IMR-90 (cell line): ENCODE measurements around the gene PLCG2. TPM values are rescaled to one million over a fixed set of nuclear protein-coding genes. Genes with fewer than 3 reads are reported as not detected.

Source experiments
- ATAC-seq: fragments of 200-7000 bp; cut with Tn5 transposase; 2 replicates; pipeline ENCODE4 v1.9.1; 2020; ENCODE audit warnings: low read depth, mild to moderate bottlenecking, moderate library complexity
- BruUV-seq: library from RNA; stranded (reverse); fragments of 400-500 nt; replicated peaks from 2 replicates; lab custom pipeline; 2021; lab: Mats Ljungman, UMichigan
- CTCF ChIA-PET: fragments of 300-600 bp; formaldehyde crosslinking; extraction: SDS; loops from one replicate; lab custom pipeline; 2021; ENCODE audit warnings: antibody characterized with exemption; lab: Yijun Ruan, JAX
- POLR2A ChIA-PET: fragments of 300-600 bp; sonication (Branson Sonifier 250); formaldehyde crosslinking; loops from one replicate; lab custom pipeline; 2022; ENCODE audit warnings: antibody characterized with exemption; ENCODE audit not compliant: unreplicated experiment; lab: Charles Lee
- DNase-seq: peaks from one replicate; pipeline ENCODE4 v3.0.0; 2013
- H2AFZ ChIP-seq: replicated peaks from 2 replicates; pipeline ENCODE3; 2013; ENCODE audit warnings: low read length, mild to moderate bottlenecking; ENCODE audit not compliant: poor library complexity
- H2AK5ac ChIP-seq: 2 replicates; pipeline ENCODE4 v1.6.1; 2013; ENCODE audit warnings: low read depth, low read length, inconsistent platforms
- H2AK9ac ChIP-seq: replicated peaks from 2 replicates; pipeline ENCODE3; 2013; ENCODE audit warnings: mild to moderate bottlenecking, low read depth, low read length, moderate library complexity; ENCODE audit not compliant: poor library complexity
- H2BK120ac ChIP-seq: 2 replicates; pipeline ENCODE4 v1.6.1; 2013; ENCODE audit warnings: low read depth, low read length, inconsistent platforms
- H2BK15ac ChIP-seq: 3 replicates; pipeline ENCODE4 v1.6.1; 2013; ENCODE audit warnings: low read depth, low read length, inconsistent platforms
- H2BK20ac ChIP-seq: 2 replicates; pipeline ENCODE4 v1.6.1; 2013; ENCODE audit warnings: low read depth, mild to moderate bottlenecking, inconsistent platforms, low read length, moderate library complexity
- H2BK5ac ChIP-seq: 2 replicates; pipeline ENCODE4 v1.6.1; 2013; ENCODE audit warnings: mild to moderate bottlenecking, low read depth, low read length, inconsistent platforms; ENCODE audit not compliant: poor library complexity, severe bottlenecking
- H3K14ac ChIP-seq: replicated peaks from 2 replicates; pipeline ENCODE4 v1.6.1; 2013; ENCODE audit warnings: low read depth, low read length, inconsistent platforms
- H3K18ac ChIP-seq: 2 replicates; pipeline ENCODE4 v1.6.1; 2013; ENCODE audit warnings: low read depth, low read length, control low read depth
- H3K23ac ChIP-seq: 2 replicates; pipeline ENCODE4 v1.6.1; 2013; ENCODE audit warnings: low read depth, low read length, inconsistent platforms
- H3K27ac ChIP-seq: 2 replicates; pipeline ENCODE4 v1.5.1; 2013; ENCODE audit warnings: mild to moderate bottlenecking, control low read depth, low read length; ENCODE audit not compliant: insufficient read depth
- H3K27me3 ChIP-seq: 2 replicates; pipeline ENCODE4 v1.6.1; 2013; ENCODE audit warnings: low read length; ENCODE audit not compliant: control insufficient read depth, insufficient read depth
- H3K36me3 ChIP-seq: 2 replicates; pipeline ENCODE4 v1.6.1; 2013; ENCODE audit warnings: low read length, mixed read lengths; ENCODE audit not compliant: control insufficient read depth, insufficient read depth
- H3K4ac ChIP-seq: 2 replicates; pipeline ENCODE4 v1.6.1; 2013; ENCODE audit warnings: low read depth, low read length, inconsistent platforms
- H3K4me1 ChIP-seq: 2 replicates; pipeline ENCODE4 v1.6.1; 2013; ENCODE audit warnings: low read length, mixed read lengths; ENCODE audit not compliant: control insufficient read depth, insufficient read depth
- H3K4me2 ChIP-seq: 2 replicates; pipeline ENCODE4 v1.6.1; 2013; ENCODE audit warnings: low read depth, mild to moderate bottlenecking, control low read depth, low read length, moderate library complexity
- H3K4me3 ChIP-seq: 2 replicates; pipeline ENCODE4 v1.5.1; 2013; ENCODE audit warnings: low read depth, mild to moderate bottlenecking, control low read depth, low read length, moderate library complexity; ENCODE audit not compliant: insufficient read depth
- H3K56ac ChIP-seq: 2 replicates; pipeline ENCODE4 v1.6.1; 2013; ENCODE audit warnings: low read length, inconsistent platforms; ENCODE audit not compliant: insufficient read depth; ENCODE audit errors: extremely low read depth
- H3K79me1 ChIP-seq, 2 experiments: 2 replicates each; pipeline ENCODE4 v1.6.1; 2013; ENCODE audit warnings: low read length in 2 of 2, inconsistent platforms in 1 of 2, low read depth in 1 of 2
- H3K9ac ChIP-seq: 2 replicates; pipeline ENCODE4 v1.6.1; 2013; ENCODE audit warnings: low read depth, low read length, control low read depth
- H3K9me1 ChIP-seq: 2 replicates; pipeline ENCODE4 v1.6.1; 2013; ENCODE audit warnings: low read length, inconsistent platforms; ENCODE audit not compliant: insufficient read depth
- H3K9me3 ChIP-seq: 2 replicates; pipeline ENCODE4 v1.6.1; 2013; ENCODE audit warnings: low read length; ENCODE audit not compliant: control insufficient read depth, insufficient read depth
- H4K20me1 ChIP-seq: 2 replicates; pipeline ENCODE4 v1.6.1; 2013; ENCODE audit warnings: low read length, inconsistent platforms; ENCODE audit not compliant: insufficient read depth
- H4K5ac ChIP-seq: 2 replicates; pipeline ENCODE4 v1.6.1; 2013; ENCODE audit warnings: mild to moderate bottlenecking, low read depth, low read length, control low read depth
- H4K8ac ChIP-seq, 2 experiments: 2 replicates each; pipeline ENCODE4 v1.6.1; 2013; ENCODE audit warnings: low read depth in 2 of 2, low read length in 2 of 2, control low read depth in 1 of 2, inconsistent platforms in 1 of 2
- H4K91ac ChIP-seq: 2 replicates; pipeline ENCODE4 v1.6.1; 2013; ENCODE audit warnings: low read depth, low read length, inconsistent platforms; ENCODE audit not compliant: insufficient read depth
- BHLHE40 ChIP-seq: fragments of 150-350 bp; IDR thresholded peaks from 2 replicates; pipeline ENCODE4 v1.6.1; 2016; ENCODE audit warnings: mild to moderate bottlenecking, low read depth, low read length
- CEBPB ChIP-seq: IDR thresholded peaks from 2 replicates; pipeline ENCODE4 v1.6.1; 2012; ENCODE audit warnings: low read depth, low read length, improper control_type of control experiment
- CHD1 ChIP-seq: IDR thresholded peaks from 2 replicates; pipeline ENCODE4 v1.6.1; 2012; ENCODE audit warnings: low read depth, low read length, improper control_type of control experiment
- FOS ChIP-seq: fragments of 150-350 bp; IDR thresholded peaks from 2 replicates; pipeline ENCODE4 v1.6.1; 2016; ENCODE audit warnings: low read depth, low read length
- MAFK ChIP-seq: IDR thresholded peaks from 2 replicates; pipeline ENCODE4 v1.6.1; 2012; ENCODE audit warnings: low read depth, low read length, improper control_type of control experiment
- MAZ ChIP-seq: IDR thresholded peaks from 2 replicates; pipeline ENCODE4 v1.6.1; 2012; ENCODE audit warnings: low read depth, mild to moderate bottlenecking, low read length, improper control_type of control experiment, moderate library complexity, borderline replicate concordance
- MXI1 ChIP-seq: IDR thresholded peaks from 2 replicates; pipeline ENCODE4 v1.6.1; 2012; ENCODE audit warnings: low read depth, mild to moderate bottlenecking, low read length, moderate library complexity, borderline replicate concordance
- POLR2A ChIP-seq: IDR thresholded peaks from 2 replicates; pipeline ENCODE4 v1.6.1; 2012; ENCODE audit warnings: mild to moderate bottlenecking, low read depth, low read length
- RAD21 ChIP-seq: IDR thresholded peaks from 2 replicates; pipeline ENCODE4 v1.6.1; 2012; ENCODE audit warnings: low read length, improper control_type of control experiment
- RCOR1 ChIP-seq: IDR thresholded peaks from 2 replicates; pipeline ENCODE4 v1.6.1; 2012; ENCODE audit warnings: mild to moderate bottlenecking, low read length, improper control_type of control experiment; ENCODE audit not compliant: insufficient replicate concordance
- RFX5 ChIP-seq: IDR thresholded peaks from 2 replicates; pipeline ENCODE4 v1.8.0; 2012; ENCODE audit warnings: low read depth, mild to moderate bottlenecking, low read length, moderate library complexity
- SMC3 ChIP-seq: fragments of 150-350 bp; IDR thresholded peaks from 2 replicates; pipeline ENCODE4 v1.6.1; 2016; ENCODE audit warnings: low read depth, mild to moderate bottlenecking, antibody characterized with exemption, low read length, moderate library complexity
- USF2 ChIP-seq: fragments of 150-350 bp; IDR thresholded peaks from 2 replicates; pipeline ENCODE4 v1.6.1; 2017; ENCODE audit warnings: mild to moderate bottlenecking, antibody characterized with exemption, low read length, low read depth
- WGBS, 2 experiments: methylation state at CpG; one replicate each; pipeline versions ENCODE4 v1.1.5 to v1.1.7; 2013; ENCODE audit warnings: missing lambda C conversion rate in 2 of 2; ENCODE audit not compliant: insufficient read length in 1 of 2; ENCODE audit errors: extremely low coverage in 2 of 2; 5-methylcytosine and 5-hydroxymethylcytosine counted together
- dilution Hi-C: fragments of 300-500 bp; cut with HindIII; formaldehyde crosslinking; loops from one replicate; pipeline ENCODE4 v1.14.3; 2018; ENCODE audit warnings: low sequenced_read_pairs; ENCODE audit not compliant: unreplicated experiment
- in situ Hi-C: fragments of 300-500 bp; cut with MboI; formaldehyde crosslinking; loops from 3 replicates; pipeline ENCODE4 v1.14.3; 2019; ENCODE audit warnings: low sequenced_read_pairs, inconsistent platforms, mixed read lengths
- intact Hi-C: fragments of 100-400 bp; cut with micrococcal nuclease; formaldehyde crosslinking; loops from 2 replicates; pipeline ENCODE4 v1.10.0; 2022
- polyA plus RNA-seq, 3 experiments: library from polyadenylated mRNA; depleted of rRNA; stranded (reverse); fragments of >200 nt; gene quantifications; 2 replicates each; pipeline ENCODE4 v1.2.3, GENCODE V29; 2012; ENCODE audit warnings: low replicate concordance in 1 of 3
- total RNA-seq: library from RNA; depleted of rRNA; stranded (reverse); fragments of >200 nt; gene quantifications from 2 replicates; pipeline ENCODE4 v1.2.3, GENCODE V29; 2012
- TF ChIP-seq, protein P1 (sequence below): conservative IDR thresholded peaks from 2 replicates; pipeline ENCODE4 v1.5.1; 2012; ENCODE audit warnings: mild to moderate bottlenecking, low read depth, low read length, improper control_type of control experiment
- TF ChIP-seq, protein P2 (sequence below): fragments of 150-350 bp; IDR thresholded peaks from 2 replicates; pipeline ENCODE4 v1.6.1; 2016; ENCODE audit warnings: low read depth, mild to moderate bottlenecking, low read length, moderate library complexity, borderline replicate concordance

Gene PLCG2
- total and polyA plus RNA-seq, 2 of the 4 experiments (the other 2 are of a cell fraction) = 0.14 to 0.18 TPM

- Histone ChIP-seq H3K18ac (no peak overlapping the region), H3K79me1 (no peaks in the 10 kb centered on the region), H3K27ac (no peak overlapping the region), H2BK20ac (no peak overlapping the region), H4K20me1 (no peaks in the 10 kb centered on the region), H3K27me3 (no peaks in the 10 kb centered on the region; the same call in 1 of the 2 replicates), H3K9me1 (no peaks in the 10 kb centered on the region), H3K36me3 (no peaks in the 10 kb centered on the region), H2AK5ac (no peak overlapping the region), H4K5ac (no peak overlapping the region), H3K4me3 (no peak overlapping the region), H3K9me3 (no peaks in the 10 kb centered on the region), H2BK15ac (no peak overlapping the region), H3K4me2 (no peak overlapping the region), H3K23ac (no peak overlapping the region), H4K91ac (no peak overlapping the region), H3K4ac (no peak overlapping the region), H2AK9ac (no peak overlapping the region), H2BK120ac (no peak overlapping the region), H3K56ac (no peak overlapping the region), H4K8ac (no peak overlapping the region), H2BK5ac (no peak overlapping the region), H3K14ac (no peak overlapping the region), H3K9ac (no peak overlapping the region), H2AFZ (no peak overlapping the region), H3K4me1 (no peaks in the 10 kb centered on the region)
- ChIA-PET POLR2A (no interaction called here), CTCF (no interaction called here)
- in situ Hi-C loops (no loop called here), intact Hi-C loops (no loop called here), dilution Hi-C loops (no loop called here)
- BruUV-seq = no TSS peak
- DNase-seq = no peak
- TF ChIP-seq MXI1 = no peak
- TF ChIP-seq CEBPB = no peak
- TF ChIP-seq, protein P1, sequence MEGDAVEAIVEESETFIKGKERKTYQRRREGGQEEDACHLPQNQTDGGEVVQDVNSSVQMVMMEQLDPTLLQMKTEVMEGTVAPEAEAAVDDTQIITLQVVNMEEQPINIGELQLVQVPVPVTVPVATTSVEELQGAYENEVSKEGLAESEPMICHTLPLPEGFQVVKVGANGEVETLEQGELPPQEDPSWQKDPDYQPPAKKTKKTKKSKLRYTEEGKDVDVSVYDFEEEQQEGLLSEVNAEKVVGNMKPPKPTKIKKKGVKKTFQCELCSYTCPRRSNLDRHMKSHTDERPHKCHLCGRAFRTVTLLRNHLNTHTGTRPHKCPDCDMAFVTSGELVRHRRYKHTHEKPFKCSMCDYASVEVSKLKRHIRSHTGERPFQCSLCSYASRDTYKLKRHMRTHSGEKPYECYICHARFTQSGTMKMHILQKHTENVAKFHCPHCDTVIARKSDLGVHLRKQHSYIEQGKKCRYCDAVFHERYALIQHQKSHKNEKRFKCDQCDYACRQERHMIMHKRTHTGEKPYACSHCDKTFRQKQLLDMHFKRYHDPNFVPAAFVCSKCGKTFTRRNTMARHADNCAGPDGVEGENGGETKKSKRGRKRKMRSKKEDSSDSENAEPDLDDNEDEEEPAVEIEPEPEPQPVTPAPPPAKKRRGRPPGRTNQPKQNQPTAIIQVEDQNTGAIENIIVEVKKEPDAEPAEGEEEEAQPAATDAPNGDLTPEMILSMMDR = no peak
- no peak for TF ChIP-seq RAD21
- TF ChIP-seq MAZ = no peak
- TF ChIP-seq SMC3 = no peak
- TF ChIP-seq CHD1 = no peak
- no peak for TF ChIP-seq USF2
- no peak for TF ChIP-seq MAFK
- TF ChIP-seq BHLHE40 = no peak
- no peak for TF ChIP-seq RCOR1
- TF ChIP-seq RFX5 = no peak
- no peak for TF ChIP-seq FOS
- TF ChIP-seq POLR2A = no peak
- TF ChIP-seq, protein P2, sequence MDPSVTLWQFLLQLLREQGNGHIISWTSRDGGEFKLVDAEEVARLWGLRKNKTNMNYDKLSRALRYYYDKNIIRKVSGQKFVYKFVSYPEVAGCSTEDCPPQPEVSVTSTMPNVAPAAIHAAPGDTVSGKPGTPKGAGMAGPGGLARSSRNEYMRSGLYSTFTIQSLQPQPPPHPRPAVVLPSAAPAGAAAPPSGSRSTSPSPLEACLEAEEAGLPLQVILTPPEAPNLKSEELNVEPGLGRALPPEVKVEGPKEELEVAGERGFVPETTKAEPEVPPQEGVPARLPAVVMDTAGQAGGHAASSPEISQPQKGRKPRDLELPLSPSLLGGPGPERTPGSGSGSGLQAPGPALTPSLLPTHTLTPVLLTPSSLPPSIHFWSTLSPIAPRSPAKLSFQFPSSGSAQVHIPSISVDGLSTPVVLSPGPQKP = no peak
- WGBS, 2 experiments = no CpG with 5 or more reads among the region's 4 CpGs
- no peak for ATAC-seq
These were observed 28.8 kb downstream of the PLCG2 start for GRCh38 chr16:81807767-81808358.
